ENCODE results near the gene PNPLA7. TPM values are rescaled to one million over a fixed set of nuclear protein-coding genes. Genes with fewer than 3 reads are reported as not detected.
A peak's percentile ranks its signal among the peaks of the same experiment; 100 is the strongest.

PNPLA7 gene
- total and polyA plus RNA-seq, 2 of the 8 experiments (the other 6 are each of a cell fraction or from before 2014, with no cell fraction given): 0.35 to 0.47 TPM

- Histone ChIP-seq H3K27me3 (replicated peaks in 1 of 4; ENCODE audit: control insufficient read depth in 3 of 4, extremely low read depth in 1 of 4, insufficient read depth in 3 of 4, low read length in 3 of 4) (no peaks in the 10 kb centered on the region), H3K4me2 (ENCODE audit: insufficient read depth in 1 of 2, low read depth in 2 of 2, low read length in 2 of 2) (no peak overlapping the region), H3K4me3 (ENCODE audit: extremely low read depth in 1 of 4, insufficient read depth in 2 of 4, low read depth in 3 of 4, low read length in 4 of 4) (no peak overlapping the region), H3K9ac (replicated peaks in 1 of 4; ENCODE audit: extremely low read depth in 1 of 4, low read depth in 3 of 4, low read length in 3 of 4) (no peak overlapping the region), H3K14ac (ENCODE audit: insufficient read length) (no peak overlapping the region), H3K4me1 (replicated peaks in 1 of 4; ENCODE audit: control insufficient read depth in 3 of 4, insufficient read depth in 4 of 4, low read length in 3 of 4) (no peaks in the 10 kb centered on the region), H3K27ac (ENCODE audit: low read depth, low read length) (no peak overlapping the region), H2BK120ac (replicated peaks; ENCODE audit: low read depth, low read length) (no peak overlapping the region), H3K56ac (replicated peaks; ENCODE audit: insufficient read length, low read depth, low read length) (no peak overlapping the region), H2BK15ac (ENCODE audit: low read length) (no peak overlapping the region), H3K79me1 (ENCODE audit: low read depth, low read length) (no peaks in the 10 kb centered on the region), H4K5ac (ENCODE audit: insufficient read length, low read depth, low read length) (no peak overlapping the region), H4K91ac (replicated peaks; ENCODE audit: insufficient read length, low read length) (no peak overlapping the region), H3K36me3 (ENCODE audit: control insufficient read depth in 2 of 4, insufficient read depth in 4 of 4, low read length in 3 of 4) (no peaks in the 10 kb centered on the region), H2BK12ac (ENCODE audit: low read depth, low read length) (no peak overlapping the region), H3K23ac (ENCODE audit: insufficient read length) (no peak overlapping the region), H3K4ac (replicated peaks; ENCODE audit: insufficient read length, low read depth, low read length) (no peak overlapping the region), H4K8ac (ENCODE audit: extremely low read depth, insufficient read depth, low read length) (peak overlapping the region; percentile 80; the same call in 1 of the 2 replicates), H2BK20ac (ENCODE audit: low read length) (no peak overlapping the region), H4K20me1 (replicated peaks in 1 of 2; ENCODE audit: control insufficient read depth in 1 of 2, insufficient read depth in 2 of 2, low read length in 2 of 2) (peaks cover 0 to 4% of the 10 kb centered on the region in 2 experiments), H3K23me2 (ENCODE audit: low read depth, low read length) (no peaks in the 10 kb centered on the region; the same call in 1 of the 2 replicates), H3K79me2 (ENCODE audit: control insufficient read depth in 1 of 2, insufficient read depth in 2 of 2, low read length in 2 of 2) (no peaks in the 10 kb centered on the region), H3K18ac (ENCODE audit: extremely low read depth, low read length) (no peak overlapping the region), H2BK5ac (ENCODE audit: low read depth, low read length) (no peak overlapping the region), H3K9me3 (ENCODE audit: insufficient read depth in 2 of 2, low read depth in 1 of 2, low read length in 1 of 2) (peaks cover 0 to 33% of the 10 kb centered on the region in 2 experiments; a peak in 1 of 4 replicates), H2AFZ (ENCODE audit: low read length) (no peak overlapping the region), H2AK5ac (ENCODE audit: low read depth, low read length) (no peak overlapping the region)
- ChIA-PET POLR2A (ENCODE audit: partially characterized antibody) (no interaction called here), CTCF (ENCODE audit: partially characterized antibody) (interaction anchor here (0.8 to 1.1 kb wide), 3 partner anchors 9 to 599 kb away, joined by 3 read pairs; no protein-coding TSS in a partner anchor)
- TF ChIP-seq MAFK (IDR thresholded peaks at IDR 0.05; ENCODE audit: low read depth, low read length) (no peak), CBX5 (IDR thresholded peaks at IDR 0.05; ENCODE audit: low read depth, low read length) (no peak), CTCF (IDR thresholded peaks at IDR 0.05; ENCODE audit: control extremely low read depth in 1 of 3, insufficient read depth in 1 of 3, low read depth in 1 of 3, low read length in 3 of 3) (no peak), KDM1A (IDR thresholded peaks at IDR 0.05; ENCODE audit: borderline replicate concordance, low read length) (no peak), SP1 (IDR thresholded peaks at IDR 0.05; ENCODE audit: low read depth, low read length) (no peak), POLR2A (IDR thresholded peaks at IDR 0.05; ENCODE audit: control extremely low read depth in 1 of 2, low read depth in 2 of 2, low read length in 2 of 2) (no peak), RNF2 (IDR thresholded peaks at IDR 0.05; ENCODE audit: borderline replicate concordance, low read depth, low read length, missing control alignments, poor library complexity, severe bottlenecking) (no peak), BCL11A (IDR thresholded peaks at IDR 0.05; ENCODE audit: low read depth in 2 of 2, low read length in 2 of 2) (no peak), SP4 (IDR thresholded peaks at IDR 0.05; ENCODE audit: low read length) (no peak), MAX (IDR thresholded peaks at IDR 0.05) (no peak), POLR2AphosphoS5 (IDR thresholded peaks at IDR 0.05; ENCODE audit: low read depth, low read length) (no peak), NANOG (IDR thresholded peaks at IDR 0.05; ENCODE audit: insufficient read depth, low read depth, low read length, poor library complexity, severe bottlenecking) (no peak)
- WGBS, 2 experiments (ENCODE audit: extremely low coverage in 1 of 2, insufficient coverage in 1 of 2, insufficient read length in 1 of 2, insufficient replicate concordance in 2 of 2, low coverage in 1 of 2, low lambda C conversion rate in 2 of 2, missing lambda C conversion rate in 1 of 2): 88% methylated on average over 11 of the region's 12 CpGs; no CpG with 5 or more reads in 1 of the 2 experiments
- DNase-seq (ENCODE audit: low read depth in 1 of 2, low spot score in 2 of 2) (no peak), FAIRE-seq (no peak)
Measured at GRCh38 chr9:137501457-137501856, 48.7 kb downstream of the PNPLA7 start.

Measured in H1 (cell line).